ENCODE measurements around the gene DDHD1. TPM values are rescaled to one million over a fixed set of nuclear protein-coding genes. Genes with fewer than 3 reads are reported as not detected.

The DDHD1 gene
- polyA plus RNA-seq, 1 of the 3 experiments (the other 2 are of a cell fraction) = 1.9 TPM

DNA sequence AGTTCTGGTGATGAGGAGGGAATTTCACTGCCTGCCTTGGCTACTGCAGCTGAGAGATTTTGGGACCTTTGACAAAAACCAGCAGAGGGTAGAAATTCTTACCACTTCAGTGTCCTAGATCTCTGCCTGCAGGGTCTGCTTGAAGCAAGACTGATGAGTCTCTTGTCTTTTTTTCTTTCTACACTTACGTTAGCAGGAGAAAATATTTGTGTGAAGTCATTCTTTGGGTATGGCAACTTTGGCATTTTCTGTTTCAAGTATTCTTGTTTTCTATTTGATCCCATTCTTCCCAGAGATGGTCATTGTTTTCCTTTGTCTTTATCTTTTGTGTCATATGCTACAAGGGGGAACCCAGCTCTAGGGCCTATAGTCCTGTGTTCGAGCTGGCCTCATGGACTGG, 136.6 kb downstream of the DDHD1 start:
- Histone ChIP-seq H3K9me3 (no peaks in the 10 kb centered on the region), H3K4me3 (ENCODE audit: low read depth in 2 of 2, low read length in 1 of 2) (no peak overlapping the region), H3F3A (replicated peaks; ENCODE audit: insufficient read depth) (no peaks in the 10 kb centered on the region), H3K27ac (ENCODE audit: low read depth in 2 of 2, low read length in 1 of 2) (no peak overlapping the region), H3K9me2 (no peaks in the 10 kb centered on the region), H3K4me2 (no peak overlapping the region), H3K27me3 (ENCODE audit: insufficient read depth) (no peaks in the 10 kb centered on the region), H4K20me1 (ENCODE audit: insufficient read depth) (no peaks in the 10 kb centered on the region), H2AFZ (ENCODE audit: low read depth) (no peak overlapping the region; the same call in 1 of the 2 replicates), H3K9ac (no peak overlapping the region), H3K4me1 (ENCODE audit: control insufficient read depth in 1 of 2, insufficient read depth in 2 of 2, low read depth in 1 of 2, low read length in 1 of 2) (no peaks in the 10 kb centered on the region), H3K79me2 (ENCODE audit: insufficient read depth) (no peaks in the 10 kb centered on the region), H3K36me3 (replicated peaks in 1 of 2; ENCODE audit: control insufficient read depth in 1 of 2, insufficient read depth in 2 of 2, low read length in 1 of 2) (no peaks in the 10 kb centered on the region)
- TF ChIP-seq JUND (IDR thresholded peaks at IDR 0.05) (no peak), EZH2phosphoT487 (IDR thresholded peaks at IDR 0.05; ENCODE audit: borderline replicate concordance, low read depth) (no peak), POLR2AphosphoS5 (IDR thresholded peaks at IDR 0.05; ENCODE audit: low read depth, low read length) (no peak), RXRA (IDR thresholded peaks at IDR 0.05; ENCODE audit: borderline replicate concordance, low read depth) (no peak), FOSL2 (IDR thresholded peaks at IDR 0.05; ENCODE audit: borderline replicate concordance, low read depth) (no peak), MEF2A (IDR thresholded peaks at IDR 0.05; ENCODE audit: borderline replicate concordance, low read depth) (no peak)
- TF ChIP-seq, protein P1, sequence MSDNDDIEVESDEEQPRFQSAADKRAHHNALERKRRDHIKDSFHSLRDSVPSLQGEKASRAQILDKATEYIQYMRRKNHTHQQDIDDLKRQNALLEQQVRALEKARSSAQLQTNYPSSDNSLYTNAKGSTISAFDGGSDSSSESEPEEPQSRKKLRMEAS (IDR thresholded peaks at IDR 0.05; ENCODE audit: low read depth) = no peak
- DNase-seq = no peak
- ChIA-PET CTCF (no interaction called here), POLR2A (no interaction called here)
- WGBS (ENCODE audit: low lambda C conversion rate) = 76% methylated on average over 2 of the region's 2 CpGs

DNA sequence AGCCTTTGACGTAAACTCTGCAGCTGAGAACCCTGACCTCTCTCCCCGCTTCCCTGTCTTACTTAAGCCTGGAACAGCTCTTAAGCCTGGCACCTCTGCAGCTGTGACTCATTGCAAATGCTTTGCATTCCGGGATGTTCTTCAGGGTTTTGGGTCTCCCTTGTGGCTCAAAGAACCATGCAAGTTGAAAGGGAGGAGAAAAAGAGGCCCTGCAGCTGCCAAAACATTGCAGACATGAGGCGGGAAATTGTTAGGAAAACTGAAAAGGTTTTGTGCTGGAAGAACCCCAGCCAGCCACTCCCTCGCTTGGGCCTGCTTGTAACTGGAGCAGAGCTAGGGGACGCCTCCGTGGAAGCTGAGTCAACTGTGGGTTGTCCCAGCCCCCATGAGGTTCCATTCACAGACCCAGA, 142.1 kb downstream of the DDHD1 start:
- H3K4me2 ChIP-seq = peak overlapping the region; percentile 14; the same call in 1 of the 2 replicates
- peak overlapping the region; percentile 68; the same call in 1 of the 2 replicates for H2AFZ ChIP-seq (ENCODE audit: low read depth)
- H4K20me1 ChIP-seq (ENCODE audit: insufficient read depth) = no peaks in the 10 kb centered on the region
- no peak overlapping the region for H3K4me3 ChIP-seq (ENCODE audit: low read depth in 2 of 2, low read length in 1 of 2)
- H3K9me2 ChIP-seq = no peaks in the 10 kb centered on the region
- H3K27ac ChIP-seq (ENCODE audit: low read depth in 2 of 2, low read length in 1 of 2) = peak overlapping the region in 1 of 2 experiments; percentile 47; a peak in 3 of 4 replicates
- ChIA-PET CTCF (interaction anchor here (1.5 kb wide), 1 partner anchor 44 kb away, joined by 4 read pairs; no protein-coding TSS in a partner anchor), POLR2A (no interaction called here)
- no peak for DNase-seq
- H3K9me3 ChIP-seq = no peaks in the 10 kb centered on the region
- H3K27me3 ChIP-seq (ENCODE audit: insufficient read depth) = no peaks in the 10 kb centered on the region
- H3K79me2 ChIP-seq (ENCODE audit: insufficient read depth) = no peaks in the 10 kb centered on the region
- H3F3A ChIP-seq (replicated peaks; ENCODE audit: insufficient read depth) = peaks cover 11% of the 10 kb centered on the region
- no peaks in the 10 kb centered on the region for H3K36me3 ChIP-seq (replicated peaks in 1 of 2; ENCODE audit: control insufficient read depth in 1 of 2, insufficient read depth in 2 of 2, low read length in 1 of 2)
- no peak overlapping the region for H3K9ac ChIP-seq
- 34% methylated on average over 7 of the region's 7 CpGs for WGBS (ENCODE audit: low lambda C conversion rate)
- peaks cover 0 to 10% of the 10 kb centered on the region in 2 experiments; a peak in 2 of 4 replicates for H3K4me1 ChIP-seq (ENCODE audit: control insufficient read depth in 1 of 2, insufficient read depth in 2 of 2, low read depth in 1 of 2, low read length in 1 of 2)
- TF ChIP-seq RXRA (IDR thresholded peaks at IDR 0.05; ENCODE audit: borderline replicate concordance, low read depth) = peak; percentile 62; the same call in 1 of the 2 replicates
- no peak for TF ChIP-seq SIN3A (IDR thresholded peaks at IDR 0.05; ENCODE audit: borderline replicate concordance, low read depth, low read length)
- TF ChIP-seq SMC3 (IDR thresholded peaks at IDR 0.05; ENCODE audit: low read depth, low read length) = no peak
- no peak for TF ChIP-seq CHD2 (IDR thresholded peaks at IDR 0.05; ENCODE audit: low read length, partially characterized antibody)
- TF ChIP-seq FOXJ3 (CRISPR knock-in tag; IDR thresholded peaks at IDR 0.05) = no peak
- TF ChIP-seq, protein P1 (IDR thresholded peaks at IDR 0.05; ENCODE audit: low read depth) = 0 out of 2 replicates have a peak, but pooled peaks have one; percentile 21
- no peak; the same call in 1 of the 2 replicates for TF ChIP-seq POLR2AphosphoS5 (IDR thresholded peaks at IDR 0.05; ENCODE audit: low read depth, low read length)
- TF ChIP-seq RFX5 (IDR thresholded peaks at IDR 0.05; ENCODE audit: low read length) = no peak
- TF ChIP-seq NRF1 (IDR thresholded peaks at IDR 0.05; ENCODE audit: low read depth, low read length) = no peak
- TF ChIP-seq TEAD4 (IDR thresholded peaks at IDR 0.05; ENCODE audit: borderline replicate concordance, insufficient read depth) = peak; percentile 96
- no peak for TF ChIP-seq GATA2 (CRISPR knock-in tag; IDR thresholded peaks at IDR 0.05)
- peak in 1 of 2 experiments; percentile 58; a peak in 1 of 4 replicates for TF ChIP-seq EP300 (IDR thresholded peaks at IDR 0.05; ENCODE audit: borderline replicate concordance in 1 of 2, low read depth in 1 of 2, low read length in 1 of 2)
- TF ChIP-seq ELF1 (IDR thresholded peaks at IDR 0.05) = no peak
- TF ChIP-seq TCF12 (IDR thresholded peaks at IDR 0.05) = peak; percentile 82
- no peak for TF ChIP-seq RAD21 (IDR thresholded peaks at IDR 0.05; ENCODE audit: low read length)
- TF ChIP-seq, protein P2, sequence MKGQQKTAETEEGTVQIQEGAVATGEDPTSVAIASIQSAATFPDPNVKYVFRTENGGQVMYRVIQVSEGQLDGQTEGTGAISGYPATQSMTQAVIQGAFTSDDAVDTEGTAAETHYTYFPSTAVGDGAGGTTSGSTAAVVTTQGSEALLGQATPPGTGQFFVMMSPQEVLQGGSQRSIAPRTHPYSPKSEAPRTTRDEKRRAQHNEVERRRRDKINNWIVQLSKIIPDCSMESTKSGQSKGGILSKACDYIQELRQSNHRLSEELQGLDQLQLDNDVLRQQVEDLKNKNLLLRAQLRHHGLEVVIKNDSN (IDR thresholded peaks at IDR 0.05; ENCODE audit: borderline replicate concordance, low read depth) = no peak
- no peak for TF ChIP-seq YY1 (IDR thresholded peaks at IDR 0.05; ENCODE audit: low read depth)
- no peak for TF ChIP-seq RCOR1 (IDR thresholded peaks at IDR 0.05; ENCODE audit: low read length)
- no peak for TF ChIP-seq EZH2phosphoT487 (IDR thresholded peaks at IDR 0.05; ENCODE audit: borderline replicate concordance, low read depth)
- TF ChIP-seq, protein P3, sequence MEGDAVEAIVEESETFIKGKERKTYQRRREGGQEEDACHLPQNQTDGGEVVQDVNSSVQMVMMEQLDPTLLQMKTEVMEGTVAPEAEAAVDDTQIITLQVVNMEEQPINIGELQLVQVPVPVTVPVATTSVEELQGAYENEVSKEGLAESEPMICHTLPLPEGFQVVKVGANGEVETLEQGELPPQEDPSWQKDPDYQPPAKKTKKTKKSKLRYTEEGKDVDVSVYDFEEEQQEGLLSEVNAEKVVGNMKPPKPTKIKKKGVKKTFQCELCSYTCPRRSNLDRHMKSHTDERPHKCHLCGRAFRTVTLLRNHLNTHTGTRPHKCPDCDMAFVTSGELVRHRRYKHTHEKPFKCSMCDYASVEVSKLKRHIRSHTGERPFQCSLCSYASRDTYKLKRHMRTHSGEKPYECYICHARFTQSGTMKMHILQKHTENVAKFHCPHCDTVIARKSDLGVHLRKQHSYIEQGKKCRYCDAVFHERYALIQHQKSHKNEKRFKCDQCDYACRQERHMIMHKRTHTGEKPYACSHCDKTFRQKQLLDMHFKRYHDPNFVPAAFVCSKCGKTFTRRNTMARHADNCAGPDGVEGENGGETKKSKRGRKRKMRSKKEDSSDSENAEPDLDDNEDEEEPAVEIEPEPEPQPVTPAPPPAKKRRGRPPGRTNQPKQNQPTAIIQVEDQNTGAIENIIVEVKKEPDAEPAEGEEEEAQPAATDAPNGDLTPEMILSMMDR (IDR thresholded peaks at IDR 0.05) = no peak
- TF ChIP-seq, protein P4, sequence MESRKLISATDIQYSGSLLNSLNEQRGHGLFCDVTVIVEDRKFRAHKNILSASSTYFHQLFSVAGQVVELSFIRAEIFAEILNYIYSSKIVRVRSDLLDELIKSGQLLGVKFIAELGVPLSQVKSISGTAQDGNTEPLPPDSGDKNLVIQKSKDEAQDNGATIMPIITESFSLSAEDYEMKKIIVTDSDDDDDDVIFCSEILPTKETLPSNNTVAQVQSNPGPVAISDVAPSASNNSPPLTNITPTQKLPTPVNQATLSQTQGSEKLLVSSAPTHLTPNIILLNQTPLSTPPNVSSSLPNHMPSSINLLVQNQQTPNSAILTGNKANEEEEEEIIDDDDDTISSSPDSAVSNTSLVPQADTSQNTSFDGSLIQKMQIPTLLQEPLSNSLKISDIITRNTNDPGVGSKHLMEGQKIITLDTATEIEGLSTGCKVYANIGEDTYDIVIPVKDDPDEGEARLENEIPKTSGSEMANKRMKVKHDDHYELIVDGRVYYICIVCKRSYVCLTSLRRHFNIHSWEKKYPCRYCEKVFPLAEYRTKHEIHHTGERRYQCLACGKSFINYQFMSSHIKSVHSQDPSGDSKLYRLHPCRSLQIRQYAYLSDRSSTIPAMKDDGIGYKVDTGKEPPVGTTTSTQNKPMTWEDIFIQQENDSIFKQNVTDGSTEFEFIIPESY (IDR thresholded peaks at IDR 0.05; ENCODE audit: borderline replicate concordance, low read depth) = no peak
- no peak for TF ChIP-seq FOXM1 (IDR thresholded peaks at IDR 0.05; ENCODE audit: low read depth)

Measured in SK-N-SH (cell line).